Keratinocyte (primary cell): Measurements from ENCODE around the gene CA12. TPM values are rescaled to one million over a fixed set of nuclear protein-coding genes. Genes with fewer than 3 reads are reported as not detected.

Source experiments
- DNase-seq: peaks from one replicate; pipeline ENCODE4 v3.0.0-alpha.2; 2011; ENCODE audit warnings: low read depth, missing footprints, low spot score
- FAIRE-seq: peaks from 2 replicates; lab custom pipeline; 2011; peaks lifted over from hg19 to GRCh38; lab: Jason Lieb, UNC
- H2AFZ ChIP-seq: 2 replicates; pipeline ENCODE4 v1.6.0; 2012; ENCODE audit warnings: low read length, control low read depth, inconsistent platforms; ENCODE audit not compliant: control insufficient read depth
- H3K27ac ChIP-seq: 2 replicates; pipeline ENCODE4 v1.5.1; 2011; ENCODE audit warnings: low read length; ENCODE audit not compliant: control insufficient read depth, insufficient read depth
- H3K27me3 ChIP-seq: 3 replicates; pipeline ENCODE4 v1.6.0; 2011; ENCODE audit warnings: low read length; ENCODE audit not compliant: control insufficient read depth, insufficient read depth; ENCODE audit errors: extremely low read depth
- H3K36me3 ChIP-seq, 2 experiments: 2 replicates in 1 of 2; 3 replicates in 1 of 2; pipeline ENCODE4 v1.5.1; 2011; ENCODE audit warnings: low read length in 2 of 2, mild to moderate bottlenecking in 1 of 2; ENCODE audit not compliant: control insufficient read depth in 2 of 2, insufficient read depth in 2 of 2; ENCODE audit errors: extremely low read depth in 1 of 2
- H3K4me1 ChIP-seq: 3 replicates; pipeline ENCODE4 v1.5.1; 2011; ENCODE audit warnings: low read length; ENCODE audit not compliant: control insufficient read depth, insufficient read depth; ENCODE audit errors: extremely low read depth
- H3K4me2 ChIP-seq: 3 replicates; pipeline ENCODE4 v1.6.0; 2011; ENCODE audit warnings: low read depth, low read length; ENCODE audit not compliant: control insufficient read depth, insufficient read depth; ENCODE audit errors: extremely low read depth
- H3K4me3 ChIP-seq, 3 experiments: fragments of 200-600 bp in 1 of 3; sonication (generic) in 1 of 3; 2 replicates in 2 of 3; 3 replicates in 1 of 3; pipeline ENCODE4 v1.5.1; 2011 to 2016; ENCODE audit warnings: low read length in 3 of 3, mild to moderate bottlenecking in 3 of 3, control low read depth in 2 of 3, inconsistent platforms in 1 of 3, low read depth in 1 of 3, mixed read lengths in 1 of 3, mixed run types in 1 of 3, moderate library complexity in 1 of 3; ENCODE audit not compliant: control insufficient read depth in 2 of 3, insufficient read depth in 2 of 3; ENCODE audit errors: extremely low read depth in 1 of 3
- H3K79me2 ChIP-seq: 2 replicates; pipeline ENCODE4 v1.6.0; 2012; ENCODE audit warnings: low read length; ENCODE audit not compliant: control insufficient read depth, insufficient read depth
- H3K9ac ChIP-seq: 3 replicates; pipeline ENCODE4 v1.6.0; 2011; ENCODE audit warnings: low read length; ENCODE audit not compliant: control insufficient read depth, insufficient read depth; ENCODE audit errors: extremely low read depth
- H3K9me1 ChIP-seq: 3 replicates; pipeline ENCODE4 v1.6.0; 2011; ENCODE audit warnings: low read length; ENCODE audit not compliant: control insufficient read depth, insufficient read depth; ENCODE audit errors: extremely low read depth
- H3K9me3 ChIP-seq: 2 replicates; pipeline ENCODE4 v1.5.1; 2012; ENCODE audit warnings: low read depth, low read length; ENCODE audit not compliant: control insufficient read depth
- H4K20me1 ChIP-seq: 3 replicates; pipeline ENCODE4 v1.6.0; 2011; ENCODE audit warnings: low read length; ENCODE audit not compliant: control insufficient read depth, insufficient read depth; ENCODE audit errors: extremely low read depth
- CTCF ChIP-seq, 3 experiments: IDR thresholded peaks in 1 of 3; conservative IDR thresholded peaks in 1 of 3; optimal IDR thresholded peaks in 1 of 3; 2 replicates in 2 of 3; 3 replicates in 1 of 3; pipeline versions ENCODE3 to v1.5.1; 2011; ENCODE audit warnings: low read length in 3 of 3, mild to moderate bottlenecking in 3 of 3, moderate library complexity in 2 of 3, control low read depth in 1 of 3, inconsistent platforms in 1 of 3; ENCODE audit not compliant: insufficient read depth in 2 of 3; ENCODE audit errors: extremely low read depth in 1 of 3
- EZH2 ChIP-seq: IDR thresholded peaks from one replicate; pipeline ENCODE4 v1.6.1; 2012; ENCODE audit warnings: inconsistent platforms, mild to moderate bottlenecking, low read length, moderate library complexity
- dilution Hi-C: fragments of 300-500 bp; cut with MboI; formaldehyde crosslinking; loops from one replicate; pipeline ENCODE4 v1.7.0; 2020; ENCODE audit warnings: low sequenced_read_pairs; ENCODE audit not compliant: extremely low pct_ligation_motif_present
- polyA plus RNA-seq, 5 experiments: library from polyadenylated mRNA; depleted of rRNA in 3 of 5; stranded (reverse) in 3 of 5; stranded (forward) in 1 of 5; unstranded in 1 of 5; fragments of >200 nt; gene quantifications; 1 replicate in 1 of 5; 2 replicates in 3 of 5; 3 replicates in 1 of 5; pipeline versions ENCODE4 v1.2.1 to v1.2.3, GENCODE V29; 2011 to 2012; ENCODE audit warnings: missing spikeins in 2 of 5, low read depth in 1 of 5, low replicate concordance in 1 of 5

The CA12 gene
- polyA plus RNA-seq, 1 donor (not counting 4 experiments of a cell fraction or from before 2014, with no cell fraction given), result 158 TPM

DNA sequence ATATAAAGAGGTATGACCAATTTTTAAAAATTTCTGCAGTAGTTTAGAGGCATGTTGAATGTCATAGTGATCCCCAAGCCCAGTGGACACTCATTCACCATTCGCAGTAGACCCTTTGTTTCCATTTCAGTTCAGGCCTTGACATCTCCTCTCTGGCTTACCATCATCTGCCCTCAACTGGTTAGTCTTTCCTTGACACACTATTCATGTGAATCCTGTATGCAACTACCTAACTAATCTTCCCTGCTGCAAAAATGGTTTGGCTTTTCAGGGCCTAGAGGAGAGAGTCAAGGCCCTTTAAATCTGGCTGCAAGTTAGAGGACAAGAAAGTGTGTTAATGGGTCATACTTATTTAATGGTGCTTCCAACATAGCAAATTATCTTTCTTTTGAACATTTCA is 93.3 kb downstream of the CA12 start:
- Histone ChIP-seq H3K9me1 (no peaks in the 10 kb centered on the region), H3K27me3 (no peaks in the 10 kb centered on the region), H3K4me1 (peaks cover 8% of the 10 kb centered on the region), H3K79me2 (no peaks in the 10 kb centered on the region), H3K9ac (no peak overlapping the region), H3K4me3 (no peak overlapping the region), H3K9me3 (no peaks in the 10 kb centered on the region), H3K36me3 (peaks cover 0 to 9% of the 10 kb centered on the region in 2 experiments), H2AFZ (no peak overlapping the region), H4K20me1 (no peaks in the 10 kb centered on the region), H3K4me2 (no peak overlapping the region), H3K27ac (no peak overlapping the region)
- peak in 1 of 3 experiments; percentile 7 for TF ChIP-seq CTCF (optimal IDR thresholded peaks at IDR 0.05 in 1 of 3, IDR thresholded peaks at IDR 0.05 in 1 of 3, conservative IDR thresholded peaks at IDR 0.05 in 1 of 3; ENCODE audit: extremely low read depth in 1 of 3, insufficient read depth in 2 of 3, low read length in 3 of 3)
- no peak for TF ChIP-seq EZH2
- DNase-seq, result no peak
- dilution Hi-C loops, result no loop called here
- peak; percentile 13 for FAIRE-seq

- FAIRE-seq (no peak), DNase-seq (no peak)
- Histone ChIP-seq H3K4me1 (peaks cover 8% of the 10 kb centered on the region), H3K36me3 (peaks cover 0 to 9% of the 10 kb centered on the region in 2 experiments), H4K20me1 (no peaks in the 10 kb centered on the region), H3K9ac (no peak overlapping the region), H3K9me3 (no peaks in the 10 kb centered on the region), H3K27ac (no peak overlapping the region), H3K79me2 (no peaks in the 10 kb centered on the region), H3K4me2 (no peak overlapping the region), H3K9me1 (no peaks in the 10 kb centered on the region), H3K27me3 (no peaks in the 10 kb centered on the region), H3K4me3 (no peak overlapping the region), H2AFZ (no peak overlapping the region)
- dilution Hi-C loops, result no loop called here
- TF ChIP-seq CTCF (optimal IDR thresholded peaks at IDR 0.05 in 1 of 3, IDR thresholded peaks at IDR 0.05 in 1 of 3, conservative IDR thresholded peaks at IDR 0.05 in 1 of 3; ENCODE audit: extremely low read depth in 1 of 3, insufficient read depth in 2 of 3, low read length in 3 of 3) (no peak), EZH2 (no peak)
These were observed 94.5 kb downstream of the CA12 start for GRCh38 chr15:63287109-63287508.
